HepG2 (cell line): ENCODE data around the gene IFI30. TPM values are rescaled to one million over a fixed set of nuclear protein-coding genes. Genes with fewer than 3 reads are reported as not detected.

Experiments used
- ATF2 ChIP-seq: sonication (generic); formaldehyde crosslinking; IDR thresholded peaks from 2 replicates; pipeline ENCODE4 v1.4.0; 2020; ENCODE audit warnings: missing genetic modification reagents
- FOXC1 ChIP-seq: sonication (generic); formaldehyde crosslinking; IDR thresholded peaks from 2 replicates; pipeline ENCODE4 v1.8.0; 2022; ENCODE audit warnings: mild to moderate bottlenecking, missing genetic modification reagents, borderline replicate concordance
- MNT ChIP-seq: fragments of 450-650 bp; IDR thresholded peaks from 2 replicates; pipeline ENCODE4 v1.6.1; 2016
- MXI1 ChIP-seq: IDR thresholded peaks from 3 replicates; pipeline ENCODE4 v1.6.1; 2012; ENCODE audit warnings: low read depth, low read length, inconsistent platforms, borderline replicate concordance
- SNAPC4 ChIP-seq: sonication (generic); formaldehyde crosslinking; IDR thresholded peaks from 2 replicates; pipeline ENCODE4 v1.4.0; 2020; ENCODE audit warnings: mild to moderate bottlenecking, missing genetic modification reagents
- SOX13 ChIP-seq, 3 experiments: fragments of 450-650 bp in 1 of 3; sonication (generic) in 1 of 3; formaldehyde crosslinking in 1 of 3; IDR thresholded peaks in 2 of 3; conservative IDR thresholded peaks in 1 of 3; 2 replicates each; pipeline versions ENCODE4 v1.5.0 to v1.6.1; 2016 to 2020; ENCODE audit warnings: antibody characterized with exemption in 1 of 3, mild to moderate bottlenecking in 1 of 3, missing compliant biosample characterization in 1 of 3, missing genetic modification reagents in 1 of 3, moderate library complexity in 1 of 3
- SUZ12 ChIP-seq: fragments of 150-350 bp; IDR thresholded peaks from 2 replicates; pipeline ENCODE4 v1.6.1; 2014; ENCODE audit warnings: low read depth, low read length
- ZEB1 ChIP-seq: IDR thresholded peaks from 2 replicates; pipeline ENCODE4 v1.6.1; 2012; ENCODE audit warnings: mild to moderate bottlenecking, low read depth, inconsistent platforms; ENCODE audit not compliant: insufficient replicate concordance
- ZGPAT ChIP-seq: IDR thresholded peaks from 2 replicates; pipeline ENCODE4 v1.6.1; 2016; ENCODE audit warnings: mild to moderate bottlenecking
- ZNF138 ChIP-seq: sonication (generic); formaldehyde crosslinking; IDR thresholded peaks from 2 replicates; pipeline ENCODE4 v1.5.0; 2020; ENCODE audit warnings: mild to moderate bottlenecking, low read depth, missing genetic modification reagents
- polyA plus RNA-seq, 8 experiments: library from polyadenylated mRNA; depleted of rRNA in 3 of 8; stranded (reverse) in 7 of 8; unstranded in 1 of 8; fragments of >200 nt; fragmentation: Illumina TruSeq in 4 of 8; extraction: Trizol in 4 of 8; gene quantifications; 2 replicates each; pipeline versions ENCODE4 v1.2.1 to v1.2.3, GENCODE V29; 2011 to 2016; ENCODE audit warnings: low read depth in 4 of 8, missing spikeins in 1 of 8, mixed read lengths in 1 of 8; ENCODE audit not compliant: insufficient read depth in 1 of 8
- total RNA-seq, 5 experiments: library from RNA; depleted of rRNA; stranded (reverse); fragments of >200 nt; fragmentation: Illumina TruSeq; extraction: Trizol; gene quantifications; 2 replicates each; pipeline ENCODE4 v1.2.3, GENCODE V29; 2016; ENCODE audit warnings: low read depth in 1 of 5
- TF ChIP-seq, protein P1 (sequence below): sonication (generic); formaldehyde crosslinking; conservative IDR thresholded peaks from 2 replicates; pipeline ENCODE4 v1.5.0; 2020; ENCODE audit warnings: missing genetic modification reagents
- TF ChIP-seq, protein P2 (sequence below): sonication (generic); formaldehyde crosslinking; IDR thresholded peaks from 2 replicates; pipeline ENCODE4 v1.5.0; 2020; ENCODE audit warnings: mild to moderate bottlenecking, missing genetic modification reagents, borderline replicate concordance

The IFI30 gene
- total and polyA plus RNA-seq, 2 of the 13 experiments (the other 11 are each of a cell fraction or from before 2014, with no cell fraction given): 25.0 to 79.4 TPM

- TF ChIP-seq SOX13 (IDR thresholded peaks at IDR 0.05) (no peak), SOX13 (CRISPR knock-in tag; conservative IDR thresholded peaks at IDR 0.05 in 1 of 2, IDR thresholded peaks at IDR 0.05 in 1 of 2) (no peak), FOXC1 (no peak), SNAPC4 (CRISPR knock-in tag) (peak; percentile 95), ZNF138 (CRISPR knock-in tag) (peak; percentile 9; the same call in 1 of the 2 replicates), ZGPAT (CRISPR knock-in tag) (peak; percentile 52; the same call in 1 of the 2 replicates), MXI1 (peak; percentile 22; the same call in 1 of the 3 replicates), MNT (peak; percentile 45; the same call in 1 of the 2 replicates), ZEB1 (no peak), ATF2 (0 out of 2 replicates have a peak, but pooled peaks have one; percentile 0), SUZ12 (no peak)
- TF ChIP-seq, protein P1, sequence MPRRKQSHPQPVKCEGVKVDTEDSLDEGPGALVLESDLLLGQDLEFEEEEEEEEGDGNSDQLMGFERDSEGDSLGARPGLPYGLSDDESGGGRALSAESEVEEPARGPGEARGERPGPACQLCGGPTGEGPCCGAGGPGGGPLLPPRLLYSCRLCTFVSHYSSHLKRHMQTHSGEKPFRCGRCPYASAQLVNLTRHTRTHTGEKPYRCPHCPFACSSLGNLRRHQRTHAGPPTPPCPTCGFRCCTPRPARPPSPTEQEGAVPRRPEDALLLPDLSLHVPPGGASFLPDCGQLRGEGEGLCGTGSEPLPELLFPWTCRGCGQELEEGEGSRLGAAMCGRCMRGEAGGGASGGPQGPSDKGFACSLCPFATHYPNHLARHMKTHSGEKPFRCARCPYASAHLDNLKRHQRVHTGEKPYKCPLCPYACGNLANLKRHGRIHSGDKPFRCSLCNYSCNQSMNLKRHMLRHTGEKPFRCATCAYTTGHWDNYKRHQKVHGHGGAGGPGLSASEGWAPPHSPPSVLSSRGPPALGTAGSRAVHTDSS: no peak
- TF ChIP-seq, protein P2, sequence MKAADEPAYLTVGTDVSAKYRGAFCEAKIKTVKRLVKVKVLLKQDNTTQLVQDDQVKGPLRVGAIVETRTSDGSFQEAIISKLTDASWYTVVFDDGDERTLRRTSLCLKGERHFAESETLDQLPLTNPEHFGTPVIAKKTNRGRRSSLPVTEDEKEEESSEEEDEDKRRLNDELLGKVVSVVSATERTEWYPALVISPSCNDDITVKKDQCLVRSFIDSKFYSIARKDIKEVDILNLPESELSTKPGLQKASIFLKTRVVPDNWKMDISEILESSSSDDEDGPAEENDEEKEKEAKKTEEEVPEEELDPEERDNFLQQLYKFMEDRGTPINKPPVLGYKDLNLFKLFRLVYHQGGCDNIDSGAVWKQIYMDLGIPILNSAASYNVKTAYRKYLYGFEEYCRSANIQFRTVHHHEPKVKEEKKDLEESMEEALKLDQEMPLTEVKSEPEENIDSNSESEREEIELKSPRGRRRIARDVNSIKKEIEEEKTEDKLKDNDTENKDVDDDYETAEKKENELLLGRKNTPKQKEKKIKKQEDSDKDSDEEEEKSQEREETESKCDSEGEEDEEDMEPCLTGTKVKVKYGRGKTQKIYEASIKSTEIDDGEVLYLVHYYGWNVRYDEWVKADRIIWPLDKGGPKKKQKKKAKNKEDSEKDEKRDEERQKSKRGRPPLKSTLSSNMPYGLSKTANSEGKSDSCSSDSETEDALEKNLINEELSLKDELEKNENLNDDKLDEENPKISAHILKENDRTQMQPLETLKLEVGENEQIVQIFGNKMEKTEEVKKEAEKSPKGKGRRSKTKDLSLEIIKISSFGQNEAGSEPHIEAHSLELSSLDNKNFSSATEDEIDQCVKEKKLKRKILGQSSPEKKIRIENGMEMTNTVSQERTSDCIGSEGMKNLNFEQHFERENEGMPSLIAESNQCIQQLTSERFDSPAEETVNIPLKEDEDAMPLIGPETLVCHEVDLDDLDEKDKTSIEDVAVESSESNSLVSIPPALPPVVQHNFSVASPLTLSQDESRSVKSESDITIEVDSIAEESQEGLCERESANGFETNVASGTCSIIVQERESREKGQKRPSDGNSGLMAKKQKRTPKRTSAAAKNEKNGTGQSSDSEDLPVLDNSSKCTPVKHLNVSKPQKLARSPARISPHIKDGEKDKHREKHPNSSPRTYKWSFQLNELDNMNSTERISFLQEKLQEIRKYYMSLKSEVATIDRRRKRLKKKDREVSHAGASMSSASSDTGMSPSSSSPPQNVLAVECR (CRISPR knock-in tag): peak; percentile 66
Observed at GRCh38 chr19:18203863-18204393, 30.3 kb downstream of the IFI30 start, which contains the start of gene RAB3A (continued).
